Body of pancreas (tissue), 4 donors: ENCODE data around the gene VWA2. TPM values are rescaled to one million over a fixed set of nuclear protein-coding genes. Genes with fewer than 3 reads are reported as not detected.

Experiments used
- ATAC-seq: fragments of 150-250 bp; one replicate; pipeline ENCODE4 v1.9.1; 2016
- DNase-seq, 4 donors: peaks; one replicate each; pipeline ENCODE4 v3.0.0-alpha.2; 2019
- H3K27ac ChIP-seq, 4 donors: fragments of 200-600 bp; sonication (generic); 1 replicate in 3 of 4; 2 replicates in 1 of 4; pipeline versions ENCODE4 v1.5.1 to v1.6.1; 2016 to 2019; ENCODE audit warnings: mild to moderate bottlenecking in 1 of 4, mixed read lengths in 1 of 4, moderate library complexity in 1 of 4
- H3K27me3 ChIP-seq, 2 donors: fragments of 200-600 bp; sonication (generic); one replicate each; pipeline ENCODE4 v1.6.0; 2016; ENCODE audit warnings: mild to moderate bottlenecking in 1 of 2
- H3K36me3 ChIP-seq, 2 donors: fragments of 200-600 bp; sonication (generic); replicated peaks in 1 of 2; 2 replicates each; pipeline ENCODE4 v1.5.1; 2016; ENCODE audit warnings: low read depth in 2 of 2; ENCODE audit not compliant: insufficient read depth in 1 of 2
- H3K4me1 ChIP-seq: fragments of 200-600 bp; sonication (generic); one replicate; pipeline ENCODE4 v1.6.0; 2016
- H3K4me3 ChIP-seq, 2 donors: fragments of 200-600 bp; sonication (generic); 1 replicate in 1 of 2; 2 replicates in 1 of 2; pipeline ENCODE4 v1.5.1; 2016 to 2019
- H3K9me3 ChIP-seq, 3 donors: fragments of 200-600 bp; sonication (generic); 1 replicate in 2 of 3; 2 replicates in 1 of 3; pipeline ENCODE4 v1.5.1; 2016
- POLR2A ChIP-seq, 3 donors: fragments of 450-650 bp; IDR thresholded peaks; one replicate each; pipeline ENCODE4 v1.6.1; 2016; ENCODE audit warnings: antibody characterized with exemption in 3 of 3, mild to moderate bottlenecking in 2 of 3
- WGBS, 2 donors: methylation state at CpG; one replicate each; pipeline ENCODE4 v1.1.5; 2017; 5-methylcytosine and 5-hydroxymethylcytosine counted together
- intact Hi-C: fragments of 100-400 bp; cut with DNase I; formaldehyde crosslinking; loops from one replicate; pipeline ENCODE4 v1.15.1; 2023
- total RNA-seq, 2 donors: library from RNA; depleted of rRNA; stranded (reverse); fragments of >200 nt; gene quantifications; one replicate each; pipeline ENCODE4 v1.1.0, GENCODE V29; 2016
- TF ChIP-seq, protein P1 (sequence below), 7 experiments: fragments of 450-650 bp in 4 of 7; fragments of 200-600 bp in 3 of 7; sonication (generic) in 3 of 7; IDR thresholded peaks; one replicate each; pipeline ENCODE4 v1.5.1; 2016 to 2019; ENCODE audit warnings: antibody characterized with exemption in 7 of 7

Gene VWA2
- total RNA-seq, 2 donors from 2014 or later = 10.5 to 15.3 TPM

DNA sequence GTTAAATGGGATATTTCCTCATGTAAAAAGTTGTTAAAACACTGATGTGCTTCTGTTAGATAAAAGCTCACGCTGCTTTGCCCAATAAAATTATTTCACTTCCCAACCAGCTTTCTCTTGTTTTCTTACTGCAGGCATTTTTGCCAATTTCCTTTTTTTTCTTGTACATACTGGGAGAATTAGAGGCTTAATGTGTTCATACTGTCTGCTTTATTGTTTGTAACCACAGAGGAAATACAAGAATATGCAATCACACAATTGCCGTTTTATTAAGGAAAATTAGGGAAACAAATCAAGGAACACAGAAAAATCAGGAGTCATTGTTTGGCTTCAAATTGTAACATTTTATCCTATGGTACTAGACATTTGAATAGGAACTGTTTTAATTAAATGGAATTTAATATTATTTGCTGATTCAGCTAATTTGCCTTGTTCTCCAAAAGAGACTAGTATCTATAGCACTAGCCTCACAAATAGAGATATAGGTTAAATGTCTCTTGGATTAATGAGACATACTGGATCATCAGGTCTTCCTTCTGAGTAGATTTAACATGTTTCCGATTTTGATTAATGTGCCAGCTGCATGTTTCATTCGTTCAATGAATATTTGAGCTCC, 6.4 kb upstream of the VWA2 start:
- no peak overlapping the region for H3K27ac ChIP-seq
- TF ChIP-seq, protein P1, sequence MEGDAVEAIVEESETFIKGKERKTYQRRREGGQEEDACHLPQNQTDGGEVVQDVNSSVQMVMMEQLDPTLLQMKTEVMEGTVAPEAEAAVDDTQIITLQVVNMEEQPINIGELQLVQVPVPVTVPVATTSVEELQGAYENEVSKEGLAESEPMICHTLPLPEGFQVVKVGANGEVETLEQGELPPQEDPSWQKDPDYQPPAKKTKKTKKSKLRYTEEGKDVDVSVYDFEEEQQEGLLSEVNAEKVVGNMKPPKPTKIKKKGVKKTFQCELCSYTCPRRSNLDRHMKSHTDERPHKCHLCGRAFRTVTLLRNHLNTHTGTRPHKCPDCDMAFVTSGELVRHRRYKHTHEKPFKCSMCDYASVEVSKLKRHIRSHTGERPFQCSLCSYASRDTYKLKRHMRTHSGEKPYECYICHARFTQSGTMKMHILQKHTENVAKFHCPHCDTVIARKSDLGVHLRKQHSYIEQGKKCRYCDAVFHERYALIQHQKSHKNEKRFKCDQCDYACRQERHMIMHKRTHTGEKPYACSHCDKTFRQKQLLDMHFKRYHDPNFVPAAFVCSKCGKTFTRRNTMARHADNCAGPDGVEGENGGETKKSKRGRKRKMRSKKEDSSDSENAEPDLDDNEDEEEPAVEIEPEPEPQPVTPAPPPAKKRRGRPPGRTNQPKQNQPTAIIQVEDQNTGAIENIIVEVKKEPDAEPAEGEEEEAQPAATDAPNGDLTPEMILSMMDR (IDR thresholded peaks at IDR 0.05) = no peak
- no peak for TF ChIP-seq POLR2A (IDR thresholded peaks at IDR 0.05)
- H3K4me3 ChIP-seq = no peak overlapping the region
- H3K36me3 ChIP-seq = no peaks in the 10 kb centered on the region
- no peaks in the 10 kb centered on the region for H3K27me3 ChIP-seq
- no peak for DNase-seq
- ATAC-seq = no peak
- intact Hi-C loops = no loop called here
- no peaks in the 10 kb centered on the region for H3K9me3 ChIP-seq
- WGBS, 2 donors = 79 to 83% methylated on average over 4 of the region's 4 CpGs
- no peaks in the 10 kb centered on the region for H3K4me1 ChIP-seq

DNA sequence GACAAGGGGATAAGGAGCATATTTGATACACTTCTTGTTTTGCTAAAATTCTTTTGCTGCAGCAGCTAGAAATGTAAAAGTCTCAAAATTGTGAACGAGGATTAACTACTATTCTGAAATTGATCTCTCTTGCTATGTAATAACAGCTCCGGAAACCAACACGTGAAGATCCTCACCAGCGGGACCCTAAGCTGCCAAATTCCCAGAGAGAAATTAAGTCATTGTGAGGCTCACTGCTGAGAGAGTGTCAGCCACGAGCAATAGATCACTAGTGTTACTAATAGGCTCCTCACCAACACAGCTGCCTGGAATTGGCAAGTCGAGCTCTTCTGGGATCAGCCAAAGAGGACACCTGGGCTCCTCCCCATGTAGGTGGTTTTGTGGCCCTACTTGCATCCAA, 5.6 kb upstream of the VWA2 start:
- TF ChIP-seq, protein P1 (IDR thresholded peaks at IDR 0.05) = no peak
- ATAC-seq = no peak
- no peaks in the 10 kb centered on the region for H3K27me3 ChIP-seq

DNA sequence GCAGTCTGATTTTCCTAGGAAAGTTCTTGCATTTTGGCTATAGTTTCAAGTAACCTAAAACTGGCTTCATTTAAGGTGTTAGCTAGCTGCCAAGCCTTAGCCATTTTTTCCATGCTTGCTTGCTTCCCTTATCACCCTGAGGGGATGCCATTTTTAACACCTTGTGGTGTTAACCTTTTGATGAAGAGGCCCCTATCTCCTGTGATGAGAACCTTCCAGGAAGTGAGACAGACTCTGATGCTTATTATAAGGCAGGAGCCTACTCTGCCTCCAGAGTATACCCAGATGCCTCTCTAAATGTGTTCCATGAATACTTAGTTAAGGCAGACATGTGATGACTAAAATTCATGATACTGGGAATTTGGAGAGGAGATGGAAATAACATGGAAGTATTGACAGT, 4.9 kb upstream of the VWA2 start:
- no peaks in the 10 kb centered on the region for H3K9me3 ChIP-seq
- no peaks in the 10 kb centered on the region for H3K36me3 ChIP-seq
- TF ChIP-seq, protein P1 (IDR thresholded peaks at IDR 0.05) = no peak
- TF ChIP-seq POLR2A (IDR thresholded peaks at IDR 0.05) = no peak
- H3K27ac ChIP-seq = no peak overlapping the region
- H3K4me1 ChIP-seq = peaks cover 9% of the 10 kb centered on the region
- no peaks in the 10 kb centered on the region for H3K27me3 ChIP-seq
- intact Hi-C loops = no loop called here
- ATAC-seq (no peak), DNase-seq (no peak)
- no peak overlapping the region for H3K4me3 ChIP-seq

More for the DNA sequence above, 5.6 kb upstream of the VWA2 start:
- no peaks in the 10 kb centered on the region for H3K9me3 ChIP-seq
- DNase-seq = no peak
- 62 to 67% methylated on average over 6 of the region's 6 CpGs for WGBS, 2 donors
- no peaks in the 10 kb centered on the region for H3K36me3 ChIP-seq
- H3K27ac ChIP-seq = no peak overlapping the region
- H3K4me1 ChIP-seq = peaks cover 2% of the 10 kb centered on the region
- no peak overlapping the region for H3K4me3 ChIP-seq
- intact Hi-C loops = no loop called here

DNA sequence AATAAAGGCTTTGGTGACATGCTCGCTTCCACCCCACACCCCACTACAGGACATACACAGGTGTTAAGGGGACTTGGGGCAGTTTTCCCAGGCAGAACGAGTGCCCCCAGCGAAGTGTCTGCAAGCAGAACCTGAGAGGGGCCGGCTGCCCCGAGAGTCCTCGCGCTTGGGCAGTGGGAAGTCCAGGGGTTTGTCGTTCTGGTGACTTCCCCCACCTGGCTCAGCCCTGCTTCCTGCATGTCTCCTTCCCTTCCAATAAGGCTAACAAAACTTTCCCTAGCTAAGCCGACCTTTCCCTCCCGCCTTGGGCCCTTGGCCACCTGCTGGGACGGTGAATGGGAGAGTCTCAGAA, 916 bp downstream of the VWA2 start:
- H3K4me3 ChIP-seq = peak overlapping the region; percentile 57 to 67
- H3K27me3 ChIP-seq = no peaks in the 10 kb centered on the region
- intact Hi-C loops = loop anchor here (10.0 kb wide), 1 partner anchor 65 kb away; the partner anchor contains the start of genes CCDC186 and TDRD1

More for the DNA sequence above, 916 bp downstream of the VWA2 start:
- no peak for DNase-seq
- 73 to 95% methylated on average over 5 to 11 of the region's 11 CpGs for WGBS, 2 donors
- TF ChIP-seq, protein P1 (IDR thresholded peaks at IDR 0.05) = no peak
- peaks cover 23% of the 10 kb centered on the region for H3K4me1 ChIP-seq
- ATAC-seq = no peak
- no peaks in the 10 kb centered on the region for H3K9me3 ChIP-seq
- no peaks in the 10 kb centered on the region for H3K36me3 ChIP-seq
- H3K27ac ChIP-seq = peak overlapping the region; percentile 28 to 65 (median 44)
